ENCODE data around the gene MED13.
"Not testable (repeated sequence)": the region's sequence is repeated elsewhere in the genome, so short reads cannot be mapped to it uniquely, and the experiment has no call there.

The MED13 gene

GRCh38 chr17:62078009-62078408 is 12.9 kb upstream of the MED13 start:
- ChIA-PET CTCF (no interaction called here), POLR2A (interaction anchor here (4.1 kb wide), 1 partner anchor 13 kb away, joined by 24 read pairs; the partner anchor contains the start of gene MED13)
- TF ChIP-seq CTBP1 (IDR thresholded peaks at IDR 0.05; ENCODE audit: borderline replicate concordance): no peak
- no peak for TF ChIP-seq NFRKB (IDR thresholded peaks at IDR 0.05)
- no peak for TF ChIP-seq ARNT (IDR thresholded peaks at IDR 0.05)
- TF ChIP-seq FOXM1 (IDR thresholded peaks at IDR 0.05; ENCODE audit: borderline replicate concordance): no peak
- no peak for TF ChIP-seq ELF4 (IDR thresholded peaks at IDR 0.05)
- TF ChIP-seq FOXA1 (IDR thresholded peaks at IDR 0.05): no peak
- no peak for TF ChIP-seq TARDBP (IDR thresholded peaks at IDR 0.05)
- no peak for DNase-seq (ENCODE audit: extremely low spot score)

- CTCF ChIA-PET: no interaction called here
- POLR2A ChIA-PET: interaction anchor here (4.1 kb wide), 1 partner anchor 12 kb away, joined by 24 read pairs; the partner anchor contains the start of gene MED13
- TF ChIP-seq SUZ12 (IDR thresholded peaks at IDR 0.05) (no peak), BHLHE40 (IDR thresholded peaks at IDR 0.05; ENCODE audit: borderline replicate concordance) (no peak), LEF1 (IDR thresholded peaks at IDR 0.05; ENCODE audit: borderline replicate concordance) (no peak), CTBP1 (IDR thresholded peaks at IDR 0.05; ENCODE audit: borderline replicate concordance) (no peak), TARDBP (IDR thresholded peaks at IDR 0.05) (no peak), ELF4 (IDR thresholded peaks at IDR 0.05) (no peak), FOXM1 (IDR thresholded peaks at IDR 0.05; ENCODE audit: borderline replicate concordance) (no peak), ARNT (IDR thresholded peaks at IDR 0.05) (no peak), ZNF384 (IDR thresholded peaks at IDR 0.05) (no peak), FOXK2 (IDR thresholded peaks at IDR 0.05) (no peak), FOXA1 (IDR thresholded peaks at IDR 0.05) (no peak), L3MBTL2 (conservative IDR thresholded peaks at IDR 0.05) (no peak), NFRKB (IDR thresholded peaks at IDR 0.05) (no peak), PKNOX1 (IDR thresholded peaks at IDR 0.05) (no peak), SP1 (IDR thresholded peaks at IDR 0.05) (no peak), HDGF (IDR thresholded peaks at IDR 0.05; ENCODE audit: borderline replicate concordance) (no peak)
- no peak for DNase-seq (ENCODE audit: extremely low spot score)
These were observed 12.0 kb upstream of the MED13 start for GRCh38 chr17:62076864-62077788.

- ChIA-PET POLR2A (interaction anchor here (0.5 to 4.1 kb wide), 2 partner anchors 10 to 22 kb away, joined by 3 to 24 read pairs; partner anchors contain the start of gene MED13), CTCF (interaction anchor here (0.6 to 1.7 kb wide), 3 partner anchors 10 to 1802 kb away, joined by 3 to 5 read pairs (median 3); no protein-coding TSS in a partner anchor)
- no peak for DNase-seq (ENCODE audit: extremely low spot score)
- TF ChIP-seq SP1 (IDR thresholded peaks at IDR 0.05) (no peak), L3MBTL2 (conservative IDR thresholded peaks at IDR 0.05) (no peak), ZNF384 (IDR thresholded peaks at IDR 0.05) (no peak), HDGF (IDR thresholded peaks at IDR 0.05; ENCODE audit: borderline replicate concordance) (no peak), FOXM1 (IDR thresholded peaks at IDR 0.05; ENCODE audit: borderline replicate concordance) (no peak), LEF1 (IDR thresholded peaks at IDR 0.05; ENCODE audit: borderline replicate concordance) (no peak)
These were observed 10.3 kb upstream of the MED13 start for GRCh38 chr17:62075308-62075815.

GRCh38 chr17:62073993-62074392 is 8.9 kb upstream of the MED13 start:
- no peak for DNase-seq (ENCODE audit: extremely low spot score)
- ChIA-PET CTCF (interaction anchor here (1.7 kb wide), 1 partner anchor 8 kb away, joined by 5 read pairs; no protein-coding TSS in a partner anchor), POLR2A (interaction anchor here (4.1 kb wide), 1 partner anchor 9 kb away, joined by 24 read pairs; the partner anchor contains the start of gene MED13)
- TF ChIP-seq SP1 (IDR thresholded peaks at IDR 0.05): no peak
- TF ChIP-seq FOXK2 (IDR thresholded peaks at IDR 0.05): no peak
- TF ChIP-seq CTBP1 (IDR thresholded peaks at IDR 0.05; ENCODE audit: borderline replicate concordance): no peak
- no peak for TF ChIP-seq ARNT (IDR thresholded peaks at IDR 0.05)

GRCh38 chr17:62072855-62073254 is 7.8 kb upstream of the MED13 start:
- POLR2A ChIA-PET; DNase-seq (ENCODE audit: extremely low spot score): not testable (repeated sequence)
- CTCF ChIA-PET: interaction anchor here (0.6 kb wide), 1 partner anchor 34 kb away, joined by 3 read pairs; no protein-coding TSS in a partner anchor

- ChIA-PET CTCF (interaction anchor here (0.6 kb wide), 1 partner anchor 659 kb away, joined by 4 read pairs; no protein-coding TSS in a partner anchor), POLR2A (no interaction called here)
- no peak for TF ChIP-seq LEF1 (IDR thresholded peaks at IDR 0.05; ENCODE audit: borderline replicate concordance)
- TF ChIP-seq ELF4 (IDR thresholded peaks at IDR 0.05): no peak
- TF ChIP-seq ARNT (IDR thresholded peaks at IDR 0.05): no peak
- no peak for TF ChIP-seq BHLHE40 (IDR thresholded peaks at IDR 0.05; ENCODE audit: borderline replicate concordance)
- TF ChIP-seq HDGF (IDR thresholded peaks at IDR 0.05; ENCODE audit: borderline replicate concordance): no peak
- no peak for TF ChIP-seq NFRKB (IDR thresholded peaks at IDR 0.05)
- no peak for TF ChIP-seq ZNF384 (IDR thresholded peaks at IDR 0.05)
- no peak for TF ChIP-seq SUZ12 (IDR thresholded peaks at IDR 0.05)
- no peak for TF ChIP-seq CTBP1 (IDR thresholded peaks at IDR 0.05; ENCODE audit: borderline replicate concordance)
- no peak for TF ChIP-seq FOXK2 (IDR thresholded peaks at IDR 0.05)
- TF ChIP-seq FOXA1 (IDR thresholded peaks at IDR 0.05): no peak
- TF ChIP-seq FOXM1 (IDR thresholded peaks at IDR 0.05; ENCODE audit: borderline replicate concordance): no peak
- TF ChIP-seq TARDBP (IDR thresholded peaks at IDR 0.05): no peak
- no peak for TF ChIP-seq SP1 (IDR thresholded peaks at IDR 0.05)
- no peak for TF ChIP-seq L3MBTL2 (conservative IDR thresholded peaks at IDR 0.05)
- TF ChIP-seq PKNOX1 (IDR thresholded peaks at IDR 0.05): no peak
- DNase-seq (ENCODE audit: extremely low spot score): no peak
These were observed 5.8 kb upstream of the MED13 start for GRCh38 chr17:62070900-62071299.

Measured in HEK293T (cell line).